Diencephalon (tissue), 1 donor: ENCODE results near the gene KCNQ1OT1. TPM values are rescaled to one million over a fixed set of nuclear protein-coding genes. Genes with fewer than 3 reads are reported as not detected.

Source experiments
- small RNA-seq: library from RNA; depleted of rRNA; stranded (forward); fragments of <200 nt; gene quantifications from one replicate; pipeline ENCODE3, GENCODE V24; 2014
- total RNA-seq: library from RNA; depleted of rRNA; stranded (reverse); fragments of >200 nt; gene quantifications from one replicate; pipeline ENCODE4 v1.2.3, GENCODE V29; 2014

Gene KCNQ1OT1
- 4.8 TPM for total RNA-seq

GRCh38 chr11:2699531-2700414 lies at the start of gene KCNQ1OT1:
KCNQ1OT1 (minus strand) TSS chr11:2699994.

Small RNA genes lying within 50 kb of the gene (small RNA-seq; reads per million reads assigned to genes)
- not detected for gene RF01947
- gene RF01948: not detected
- gene RF01950: not detected

Other genes starting within 250 kb of the KCNQ1OT1 start
- 40.4 TPM for gene CDKN1C, start 185.8 kb upstream of the KCNQ1OT1 start, total RNA-seq
- not detected for gene PHLDA2, start 229.4 kb upstream of the KCNQ1OT1 start, total RNA-seq